Measurements from ENCODE around the gene DEPDC1B.

DNA sequence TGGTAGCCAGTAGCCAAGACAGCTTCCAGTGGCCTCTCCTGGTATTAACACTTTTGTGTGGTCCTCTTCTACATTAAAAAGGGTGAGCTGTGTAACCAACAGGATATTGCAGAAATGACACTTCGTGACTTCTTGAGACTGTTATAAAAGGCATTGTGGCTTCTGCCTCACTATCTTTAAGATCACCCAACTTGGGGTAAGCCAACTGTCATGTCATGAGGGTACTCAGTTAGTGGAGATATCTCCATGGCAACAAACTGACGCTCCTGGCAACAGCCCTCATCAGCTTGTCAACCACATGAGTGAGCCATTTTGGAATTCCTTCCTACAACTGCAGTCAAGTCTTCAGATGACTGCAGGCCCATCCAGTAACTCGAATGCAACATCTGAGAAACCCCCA lies 121.7 kb downstream of the DEPDC1B start:
- TF ChIP-seq YY1 (tag by site-specific recombination; IDR thresholded peaks at IDR 0.05) = no peak
- no peak for TF ChIP-seq RBAK (tag by site-specific recombination; IDR thresholded peaks at IDR 0.05)
- TF ChIP-seq, protein P1, sequence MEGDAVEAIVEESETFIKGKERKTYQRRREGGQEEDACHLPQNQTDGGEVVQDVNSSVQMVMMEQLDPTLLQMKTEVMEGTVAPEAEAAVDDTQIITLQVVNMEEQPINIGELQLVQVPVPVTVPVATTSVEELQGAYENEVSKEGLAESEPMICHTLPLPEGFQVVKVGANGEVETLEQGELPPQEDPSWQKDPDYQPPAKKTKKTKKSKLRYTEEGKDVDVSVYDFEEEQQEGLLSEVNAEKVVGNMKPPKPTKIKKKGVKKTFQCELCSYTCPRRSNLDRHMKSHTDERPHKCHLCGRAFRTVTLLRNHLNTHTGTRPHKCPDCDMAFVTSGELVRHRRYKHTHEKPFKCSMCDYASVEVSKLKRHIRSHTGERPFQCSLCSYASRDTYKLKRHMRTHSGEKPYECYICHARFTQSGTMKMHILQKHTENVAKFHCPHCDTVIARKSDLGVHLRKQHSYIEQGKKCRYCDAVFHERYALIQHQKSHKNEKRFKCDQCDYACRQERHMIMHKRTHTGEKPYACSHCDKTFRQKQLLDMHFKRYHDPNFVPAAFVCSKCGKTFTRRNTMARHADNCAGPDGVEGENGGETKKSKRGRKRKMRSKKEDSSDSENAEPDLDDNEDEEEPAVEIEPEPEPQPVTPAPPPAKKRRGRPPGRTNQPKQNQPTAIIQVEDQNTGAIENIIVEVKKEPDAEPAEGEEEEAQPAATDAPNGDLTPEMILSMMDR (tag by site-specific recombination; IDR thresholded peaks at IDR 0.05) = no peak
- no peak for TF ChIP-seq ZNF514 (tag by site-specific recombination; IDR thresholded peaks at IDR 0.05)
- TF ChIP-seq, protein P2, sequence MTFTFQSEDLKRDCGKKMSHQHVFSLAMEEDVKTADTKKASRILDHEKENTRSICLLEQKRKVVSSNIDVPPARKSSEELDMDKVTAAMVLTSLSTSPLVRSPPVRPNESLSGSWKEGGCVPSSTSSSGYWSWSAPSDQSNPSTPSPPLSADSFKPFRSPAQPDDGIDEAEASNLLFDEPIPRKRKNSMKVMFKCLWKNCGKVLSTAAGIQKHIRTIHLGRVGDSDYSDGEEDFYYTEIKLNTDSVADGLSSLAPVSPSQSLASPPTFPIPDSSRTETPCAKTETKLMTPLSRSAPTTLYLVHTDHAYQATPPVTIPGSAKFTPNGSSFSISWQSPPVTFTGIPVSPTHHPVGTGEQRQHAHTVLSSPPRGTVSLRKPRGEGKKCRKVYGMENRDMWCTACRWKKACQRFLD (tag by site-specific recombination; IDR thresholded peaks at IDR 0.05) = no peak
- TF ChIP-seq ZEB2 (tag by site-specific recombination; IDR thresholded peaks at IDR 0.05) = no peak
